NCI-H526 treated with DMSO at 0.1 percent for 48 hours (cell line): ENCODE data around the gene ECSIT.

ENCODE experiments used
- DNase-seq: peaks from one replicate; lab custom pipeline; 2025; lab: John Stamatoyannopoulos, UW

The ECSIT gene

GRCh38 chr19:11499890-11500420 lies 29.0 kb downstream of the ECSIT start:
- no peak for DNase-seq

GRCh38 chr19:11499220-11499726 lies 29.7 kb downstream of the ECSIT start:
- no peak for DNase-seq

DNA sequence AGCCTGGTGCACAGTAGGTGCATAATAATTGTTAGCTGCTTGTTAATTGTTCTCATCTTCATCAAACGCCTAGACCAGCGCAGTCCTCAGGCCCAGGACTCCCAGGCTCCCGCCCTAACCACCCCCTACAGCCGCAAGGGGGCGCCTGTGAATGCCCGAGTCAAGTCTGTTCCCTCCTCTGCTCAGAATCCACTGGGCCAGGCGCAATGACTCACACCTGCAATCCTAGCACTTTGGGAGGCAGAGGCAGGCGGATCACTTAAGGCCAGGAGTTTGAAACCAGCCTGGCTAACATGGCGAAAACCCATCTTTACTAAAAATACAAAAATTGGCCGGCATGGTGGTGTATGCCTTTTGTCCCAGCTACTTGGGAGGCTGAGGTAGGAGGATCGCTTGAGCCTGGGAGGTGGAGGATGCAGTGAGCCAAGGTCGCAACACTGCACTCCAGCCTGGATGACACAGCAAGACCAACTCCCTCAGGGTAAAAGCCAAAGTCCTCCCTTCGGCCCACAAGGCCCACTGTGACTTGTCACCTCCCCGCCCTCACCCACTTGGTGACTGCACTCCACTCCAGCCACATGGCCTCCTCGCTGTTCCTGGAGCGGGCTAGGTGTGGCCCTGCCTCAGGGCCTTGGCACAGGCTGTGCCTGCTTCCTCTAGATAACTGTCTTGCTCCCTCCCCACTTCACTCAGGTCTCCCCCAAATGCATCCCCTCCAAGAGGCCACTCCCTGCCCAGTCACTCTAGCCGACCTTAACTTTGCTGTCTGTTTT lies 32.4 kb downstream of the ECSIT start:
- no peak for DNase-seq

DNA sequence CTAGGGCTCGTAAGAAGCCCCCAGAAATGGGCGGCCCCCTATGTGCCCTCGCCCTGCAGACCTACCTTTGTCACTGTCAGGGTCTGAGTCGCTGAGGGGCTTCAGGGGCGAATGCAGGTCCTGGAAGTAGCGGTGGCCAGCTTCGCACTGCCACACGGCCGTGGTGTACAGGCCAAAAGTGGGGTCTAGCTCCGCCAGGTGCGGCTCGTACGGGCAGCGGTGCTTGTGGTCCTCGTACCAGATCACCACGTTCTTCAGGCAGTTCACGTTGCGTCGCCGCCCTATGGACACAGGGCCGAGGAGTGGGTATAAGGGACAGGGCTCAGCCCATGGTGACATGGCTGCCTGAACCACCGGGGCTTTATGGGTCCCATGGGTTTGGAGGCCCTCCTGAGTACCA lies 33.0 kb downstream of the ECSIT start:
- no peak for DNase-seq

DNA sequence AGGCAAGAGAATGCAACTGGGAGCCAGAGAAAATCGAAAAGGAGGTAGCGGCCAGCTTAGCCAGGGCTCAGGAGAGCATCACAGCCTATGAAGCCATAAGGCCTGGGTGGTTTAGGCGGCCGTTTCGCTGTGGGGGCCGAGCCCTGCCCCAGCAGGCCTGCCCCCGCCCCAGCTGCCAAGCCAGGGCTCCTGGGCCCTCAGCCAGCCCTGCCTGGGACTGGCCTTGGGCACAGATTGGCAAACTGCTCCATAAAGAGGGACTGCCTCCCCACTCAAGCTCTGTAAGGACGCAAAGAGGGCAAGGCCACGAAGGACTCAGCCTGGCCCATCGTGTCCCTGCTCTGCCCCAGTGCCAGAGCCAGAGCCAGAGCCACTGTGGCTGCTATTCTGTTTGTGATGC lies 33.5 kb downstream of the ECSIT start:
- no peak for DNase-seq

- no peak for DNase-seq
Measured at GRCh38 chr19:11494634-11495285, 34.2 kb downstream of the ECSIT start.

DNA sequence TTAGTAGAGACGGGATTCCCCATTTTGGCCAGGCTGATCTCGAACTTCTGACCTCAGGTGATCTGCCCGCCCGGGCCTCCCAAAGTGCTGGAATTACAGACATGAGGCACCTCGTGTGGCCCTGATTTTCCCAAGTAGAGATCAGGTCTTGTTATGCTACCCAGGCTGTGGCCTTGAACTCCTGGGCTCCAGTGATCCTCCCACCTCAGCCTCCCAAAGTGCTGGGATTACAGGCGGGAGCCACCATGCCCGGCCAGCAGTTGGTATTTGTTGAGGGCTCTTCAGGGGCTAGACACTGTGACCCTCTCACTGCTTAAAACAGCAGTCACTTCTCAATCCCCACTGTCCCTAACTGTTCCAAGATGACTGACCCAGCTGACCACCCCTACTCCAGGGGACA lies 39.6 kb downstream of the ECSIT start:
- no peak for DNase-seq

DNA sequence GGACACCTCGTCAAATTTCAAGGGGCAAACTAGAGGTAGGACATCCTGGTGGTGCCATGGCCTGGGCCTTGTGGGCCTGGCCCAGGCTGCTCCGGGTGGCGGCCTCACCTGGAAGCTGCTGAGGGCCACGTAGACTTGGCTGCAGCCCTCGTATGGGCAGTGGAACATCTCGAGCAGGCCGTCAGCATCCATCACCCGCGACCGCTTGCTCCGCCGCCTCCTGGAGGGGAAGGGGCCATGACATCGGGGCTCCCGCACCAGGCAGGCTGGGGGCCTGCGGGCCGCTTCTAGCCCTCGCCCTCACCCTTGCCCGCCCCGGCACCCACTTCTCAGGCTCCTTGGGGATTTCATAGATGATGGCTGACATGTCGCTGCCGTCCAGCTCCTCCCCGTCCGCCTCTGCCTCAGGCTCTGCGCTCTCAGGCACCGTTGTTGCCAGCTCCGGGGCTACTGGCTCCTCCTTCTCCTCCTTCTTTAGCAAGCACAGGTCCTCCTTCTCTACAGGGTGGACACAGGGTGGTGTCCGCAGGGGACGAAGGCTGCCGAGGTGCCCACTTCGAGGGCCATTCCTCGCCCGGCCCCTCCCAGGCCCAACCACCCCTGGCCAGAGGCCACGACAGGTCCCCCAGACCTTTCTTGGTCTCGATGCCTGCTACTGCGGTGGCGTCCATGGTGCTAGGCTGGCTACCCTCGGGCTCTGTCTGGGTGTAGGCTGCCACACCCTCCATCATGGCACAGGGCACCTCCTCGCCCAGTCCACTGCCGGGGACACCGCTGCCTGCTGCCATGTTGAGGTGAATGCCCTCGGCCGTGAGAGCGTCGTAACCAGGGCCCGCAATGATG lies 42.1 kb downstream of the ECSIT start:
- no peak for DNase-seq

DNA sequence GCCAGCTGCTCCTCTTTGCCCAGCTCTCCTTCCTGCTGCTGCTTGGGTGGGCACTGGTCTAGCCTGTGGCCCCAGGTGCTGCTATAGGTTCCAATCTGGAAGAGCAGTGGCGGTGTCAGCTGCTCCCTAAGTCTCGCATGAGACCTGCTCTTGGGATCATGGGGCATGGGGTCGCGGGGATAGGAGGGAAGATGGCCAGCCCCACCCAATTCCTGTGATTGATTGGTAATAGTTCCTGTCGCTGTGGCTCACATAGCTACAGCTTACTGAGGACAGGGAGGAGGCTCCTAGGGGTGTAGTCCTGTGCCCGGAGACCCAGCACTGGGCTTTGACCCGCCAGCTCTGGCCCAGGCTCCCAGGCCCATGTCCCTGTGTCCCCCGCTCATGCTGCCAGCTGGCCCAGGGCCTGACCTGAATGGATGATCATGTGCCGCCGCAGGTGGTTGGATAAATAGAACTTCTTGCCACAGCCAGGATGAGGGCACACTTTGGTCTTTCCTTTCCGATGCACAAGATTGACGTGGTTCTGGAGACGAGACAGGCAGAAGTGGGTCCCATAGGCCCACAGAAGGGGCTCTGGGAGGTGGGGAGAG lies 43.6 kb downstream of the ECSIT start:
- DNase-seq, result no peak

- no peak for DNase-seq
Measured at GRCh38 chr19:11483366-11484111, 45.4 kb downstream of the ECSIT start.

DNA sequence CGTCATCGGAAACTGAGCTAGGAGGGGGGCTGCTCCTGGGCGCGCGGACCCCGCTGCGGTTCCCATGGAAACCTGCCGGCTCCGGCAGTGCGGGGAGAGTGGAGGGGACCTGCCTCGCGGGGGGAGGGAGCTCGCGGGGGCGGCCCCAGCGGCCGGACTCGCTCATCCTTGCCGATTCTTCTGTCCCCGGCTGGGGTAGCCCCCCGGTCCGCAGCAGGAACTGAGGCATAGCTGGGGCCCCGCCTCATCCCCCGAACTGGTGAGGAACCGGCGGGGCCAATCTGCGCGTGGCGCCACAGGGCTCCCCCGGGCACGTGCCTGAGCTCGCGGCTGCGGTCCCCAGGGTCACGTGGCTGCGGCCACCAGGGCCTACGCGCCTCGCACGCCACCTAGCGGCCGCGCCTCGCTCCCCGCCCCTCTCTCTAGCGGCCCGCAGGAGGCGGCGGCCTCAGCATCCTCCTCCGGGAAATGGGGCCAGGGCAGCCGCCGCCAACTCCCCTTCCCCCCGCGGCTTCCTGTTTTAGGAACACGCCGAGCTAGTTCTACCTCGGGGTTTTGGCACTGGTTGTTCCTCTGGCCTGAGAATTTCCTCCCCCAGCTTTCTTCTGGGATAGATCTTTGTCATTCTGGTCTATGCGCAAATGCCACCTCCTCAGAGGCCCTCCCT lies 46.4 kb downstream of the ECSIT start:
- DNase-seq, result peak; percentile 25

DNA sequence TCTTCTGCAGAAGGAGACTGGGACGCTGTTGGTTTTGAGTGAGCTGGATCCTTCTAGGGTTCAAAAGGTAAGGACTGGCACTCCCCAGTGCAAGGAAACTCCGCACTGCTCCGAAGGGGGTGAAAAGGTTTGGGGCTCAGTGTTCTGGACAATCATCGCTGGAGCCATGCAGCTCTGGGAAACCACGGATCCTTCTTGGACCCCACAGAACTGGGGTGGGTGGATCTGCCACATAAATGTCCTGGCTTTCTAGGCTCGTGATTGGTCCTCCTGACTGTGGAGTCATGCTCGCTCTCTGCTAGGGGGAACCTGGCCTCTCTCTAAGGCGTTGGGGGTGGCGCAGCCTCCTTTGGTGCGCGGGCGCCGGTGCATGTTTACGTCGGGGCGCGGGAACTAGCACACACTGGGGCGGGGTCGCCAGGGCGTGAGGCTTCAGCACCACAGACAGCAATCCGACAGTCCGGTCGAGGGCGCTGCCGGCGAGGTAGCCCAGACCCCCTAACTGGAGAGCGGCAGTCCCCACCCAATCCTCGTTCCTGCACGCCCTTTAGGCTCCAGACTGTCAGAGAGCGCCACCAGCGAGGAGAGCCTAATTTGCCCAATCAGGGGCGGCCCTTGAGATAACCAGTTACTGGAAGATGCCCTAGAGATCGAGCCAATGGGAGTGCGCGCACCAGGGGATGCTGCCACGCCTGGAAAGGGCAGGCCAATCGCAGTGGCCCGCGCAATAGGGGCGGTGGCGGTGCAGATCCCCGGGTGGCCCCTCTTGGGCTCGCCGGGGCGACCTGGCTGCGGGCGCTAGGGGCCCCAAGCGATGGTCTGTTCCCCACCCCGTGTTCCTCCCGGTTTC lies 47.2 kb downstream of the ECSIT start:
- peak; percentile 58 for DNase-seq

GRCh38 chr19:11480715-11481533 lies 48.0 kb downstream of the ECSIT start, which contains the start of gene ELAVL3:
TSS of gene ELAVL3 (minus strand) at chr19:11481046. CDS start at chr19:11480608, 438 bp downstream.
- DNase-seq, result no peak

- no peak for DNase-seq
Measured at GRCh38 chr19:11479898-11480714, 48.8 kb downstream of the ECSIT start.

DNA sequence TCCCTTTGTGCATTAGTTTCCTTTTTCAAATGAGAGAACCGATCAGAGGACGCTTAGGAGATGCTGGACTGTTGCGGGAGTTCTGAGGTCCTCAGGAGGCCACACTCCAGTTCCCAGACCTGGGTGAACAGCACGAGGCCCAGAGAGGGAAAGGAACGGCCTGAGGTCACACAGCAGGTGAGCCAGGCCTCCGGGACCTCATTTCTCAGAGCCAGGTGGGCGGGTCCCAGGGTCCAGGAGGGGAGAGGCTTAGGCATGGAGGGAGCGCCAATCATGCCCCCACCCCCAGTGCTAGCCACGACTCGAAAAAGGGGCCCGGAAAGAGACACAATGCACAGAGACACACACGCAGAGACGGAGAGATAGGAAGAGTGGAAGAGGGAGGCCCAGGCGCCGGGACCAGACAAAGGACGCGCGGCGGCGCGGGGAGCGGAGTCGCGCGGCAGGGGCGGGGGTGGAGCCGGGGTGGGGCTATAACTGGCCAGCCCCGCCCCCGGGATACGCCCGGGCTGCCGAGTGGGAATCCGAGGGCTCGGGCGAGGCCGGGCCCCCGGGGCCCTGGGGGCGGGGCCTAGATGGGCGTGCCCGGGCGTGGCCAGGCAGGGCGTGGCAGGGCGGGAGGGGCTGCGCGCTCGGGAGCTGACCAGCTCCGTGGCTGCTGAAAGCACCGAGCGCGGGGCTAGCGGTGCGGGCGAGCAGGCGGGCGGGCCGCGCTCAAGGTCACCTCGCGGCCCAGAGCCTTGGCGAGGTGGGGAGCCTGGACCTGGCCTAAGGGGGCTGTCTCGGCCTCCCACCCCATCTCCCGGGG lies 49.6 kb downstream of the ECSIT start:
- peak; percentile 42 for DNase-seq

- DNase-seq, result no peak
Measured at GRCh38 chr19:11478167-11479089, 50.5 kb downstream of the ECSIT start.
